ENCODE measurements around the gene NELL1. TPM values are rescaled to one million over a fixed set of nuclear protein-coding genes. Genes with fewer than 3 reads are reported as not detected.

The NELL1 gene
- total RNA-seq, 6 experiments from 2014 or later, result not detected

DNA sequence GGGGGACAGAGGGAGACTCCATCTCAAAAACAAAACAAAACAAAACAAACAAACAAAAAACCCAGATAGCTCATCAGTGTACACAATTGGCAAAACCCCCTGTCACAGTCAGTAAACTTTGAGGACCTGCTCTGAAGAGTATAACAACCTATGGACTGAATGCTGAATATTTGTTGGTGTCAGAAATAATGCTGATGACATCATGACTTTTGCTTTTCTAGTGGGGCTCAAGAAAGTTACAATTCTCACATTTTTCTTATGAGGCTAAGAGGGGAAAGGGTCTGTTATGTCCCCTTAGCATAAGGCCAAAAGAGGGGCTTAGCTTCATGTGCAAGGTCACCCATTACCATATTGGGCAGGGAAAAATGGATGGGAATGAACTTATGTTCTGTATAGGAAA, 207.4 kb downstream of the NELL1 start:
- H3K27ac ChIP-seq, result no peak overlapping the region
- no peaks in the 10 kb centered on the region for H3K9me3 ChIP-seq
- intact Hi-C loops (cut with DNase I), result no loop called here
- ATAC-seq (no peak), DNase-seq (no peak)
- no peak overlapping the region for H3K4me3 ChIP-seq
- TF ChIP-seq, protein P1, sequence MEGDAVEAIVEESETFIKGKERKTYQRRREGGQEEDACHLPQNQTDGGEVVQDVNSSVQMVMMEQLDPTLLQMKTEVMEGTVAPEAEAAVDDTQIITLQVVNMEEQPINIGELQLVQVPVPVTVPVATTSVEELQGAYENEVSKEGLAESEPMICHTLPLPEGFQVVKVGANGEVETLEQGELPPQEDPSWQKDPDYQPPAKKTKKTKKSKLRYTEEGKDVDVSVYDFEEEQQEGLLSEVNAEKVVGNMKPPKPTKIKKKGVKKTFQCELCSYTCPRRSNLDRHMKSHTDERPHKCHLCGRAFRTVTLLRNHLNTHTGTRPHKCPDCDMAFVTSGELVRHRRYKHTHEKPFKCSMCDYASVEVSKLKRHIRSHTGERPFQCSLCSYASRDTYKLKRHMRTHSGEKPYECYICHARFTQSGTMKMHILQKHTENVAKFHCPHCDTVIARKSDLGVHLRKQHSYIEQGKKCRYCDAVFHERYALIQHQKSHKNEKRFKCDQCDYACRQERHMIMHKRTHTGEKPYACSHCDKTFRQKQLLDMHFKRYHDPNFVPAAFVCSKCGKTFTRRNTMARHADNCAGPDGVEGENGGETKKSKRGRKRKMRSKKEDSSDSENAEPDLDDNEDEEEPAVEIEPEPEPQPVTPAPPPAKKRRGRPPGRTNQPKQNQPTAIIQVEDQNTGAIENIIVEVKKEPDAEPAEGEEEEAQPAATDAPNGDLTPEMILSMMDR (IDR thresholded peaks at IDR 0.05), result no peak
- TF ChIP-seq POLR2A (IDR thresholded peaks at IDR 0.05), result no peak
- H3K4me1 ChIP-seq, result no peaks in the 10 kb centered on the region
- no peaks in the 10 kb centered on the region for H3K36me3 ChIP-seq
- H3K27me3 ChIP-seq, result no peaks in the 10 kb centered on the region

DNA sequence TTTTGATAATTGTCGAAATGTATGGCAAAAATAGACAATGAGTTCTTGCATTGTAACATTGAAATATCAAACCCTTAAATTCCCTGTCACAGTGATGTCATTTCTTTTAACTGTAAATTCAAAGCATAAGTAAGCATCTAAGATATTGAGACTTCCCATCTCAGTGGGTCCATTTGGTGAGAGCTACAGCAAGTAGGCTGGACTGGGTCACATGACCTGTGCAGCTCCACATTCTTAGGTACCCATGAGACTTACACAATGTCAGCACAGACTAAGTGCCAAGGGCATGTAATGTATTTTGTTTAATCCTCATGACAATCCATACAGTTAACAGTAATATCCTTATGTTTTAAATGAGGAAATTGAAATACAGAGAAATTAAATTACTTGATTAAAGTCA, 210.7 kb downstream of the NELL1 start:
- WGBS (ENCODE audit: insufficient coverage, low coverage, low lambda C conversion rate, missing lambda C conversion rate), result 48% methylated on average over 1 of the region's 1 CpG
- H3K4me3 ChIP-seq, result no peak overlapping the region
- intact Hi-C loops (cut with DNase I), result no loop called here

DNA sequence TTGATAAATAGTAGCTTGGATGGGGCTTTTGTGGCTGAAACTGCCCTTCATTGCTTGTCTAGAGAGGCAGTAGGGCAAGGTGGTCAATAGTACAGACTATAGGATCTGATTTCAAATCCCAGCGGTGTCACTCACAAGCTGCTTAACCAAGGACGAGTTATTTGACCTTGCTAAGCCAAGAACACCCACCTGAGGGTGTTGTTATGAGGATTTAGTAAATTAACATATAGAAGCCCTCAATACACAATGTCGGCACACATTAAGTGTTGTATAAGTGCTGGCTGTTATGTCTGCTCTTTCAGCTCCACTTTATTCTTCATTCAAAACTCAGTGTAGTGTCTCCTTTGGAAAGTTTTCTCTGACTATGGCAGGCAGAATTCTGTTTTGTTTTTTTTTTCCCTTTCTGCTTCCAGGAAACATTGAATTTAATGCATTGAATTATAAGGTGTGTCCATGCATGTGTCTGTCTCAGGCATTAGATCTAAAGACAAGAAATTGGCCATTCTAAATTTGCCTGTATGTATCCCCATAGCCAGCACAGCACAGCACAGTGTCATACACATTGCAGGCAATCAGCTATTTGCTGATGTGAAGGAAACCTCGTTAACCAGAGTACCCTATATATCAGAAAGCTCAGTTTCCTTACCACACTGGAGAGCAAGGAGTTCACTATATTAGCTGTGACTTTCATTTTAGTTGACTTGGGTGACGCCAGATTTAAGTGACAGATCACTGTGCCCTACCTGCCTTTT, 212.1 kb downstream of the NELL1 start:
- WGBS (ENCODE audit: insufficient coverage, low coverage, low lambda C conversion rate, missing lambda C conversion rate), result 21% methylated on average over 5 of the region's 5 CpGs
- Histone ChIP-seq H3K27ac (no peak overlapping the region), H3K27me3 (no peaks in the 10 kb centered on the region), H3K4me1 (no peaks in the 10 kb centered on the region), H3K4me3 (no peak overlapping the region), H3K9me3 (no peaks in the 10 kb centered on the region), H3K36me3 (no peaks in the 10 kb centered on the region)
- DNase-seq (no peak), ATAC-seq (no peak)
- intact Hi-C loops (cut with DNase I), result no loop called here
- TF ChIP-seq, protein P1 (IDR thresholded peaks at IDR 0.05), result no peak
- TF ChIP-seq POLR2A (IDR thresholded peaks at IDR 0.05), result no peak

More for the DNA sequence above, 210.7 kb downstream of the NELL1 start:
- Histone ChIP-seq H3K27me3 (no peaks in the 10 kb centered on the region), H3K9me3 (no peaks in the 10 kb centered on the region), H3K36me3 (no peaks in the 10 kb centered on the region), H3K4me1 (no peaks in the 10 kb centered on the region), H3K27ac (no peak overlapping the region)
- DNase-seq, result no peak
- TF ChIP-seq, protein P1 (IDR thresholded peaks at IDR 0.05), result no peak
- no peak for TF ChIP-seq POLR2A (IDR thresholded peaks at IDR 0.05)
- no peak for ATAC-seq

DNA sequence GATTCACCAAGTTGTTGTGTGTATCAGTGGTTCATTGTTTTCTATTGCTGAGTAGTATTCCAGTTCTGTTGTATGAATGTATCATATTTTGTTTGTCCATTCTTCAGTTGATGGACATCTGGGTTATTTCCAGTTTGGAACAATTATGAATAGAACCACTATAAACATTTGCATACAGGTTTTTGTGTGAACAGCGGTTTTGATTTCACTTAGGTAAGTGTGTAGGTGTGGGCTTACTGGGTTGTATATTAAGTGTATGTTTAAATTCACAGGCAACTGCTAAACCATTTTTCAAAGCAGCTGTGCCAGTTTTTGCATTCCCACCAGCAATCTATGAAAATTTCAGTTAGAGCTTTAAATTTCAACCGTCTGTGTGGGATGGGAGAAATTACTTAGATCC, 217.8 kb downstream of the NELL1 start:
- intact Hi-C loops (cut with DNase I), result no loop called here
- no peak overlapping the region for H3K4me3 ChIP-seq

More for the DNA sequence above, 217.8 kb downstream of the NELL1 start:
- no peak for DNase-seq
- H3K27me3 ChIP-seq, result no peaks in the 10 kb centered on the region
- no peak for TF ChIP-seq POLR2A (IDR thresholded peaks at IDR 0.05)
- TF ChIP-seq, protein P1 (IDR thresholded peaks at IDR 0.05), result no peak
- H3K27ac ChIP-seq, result no peak overlapping the region
- H3K36me3 ChIP-seq, result no peaks in the 10 kb centered on the region
- 53% methylated on average over 2 of the region's 2 CpGs for WGBS (ENCODE audit: insufficient coverage, low coverage, low lambda C conversion rate, missing lambda C conversion rate)
- H3K4me1 ChIP-seq, result no peaks in the 10 kb centered on the region
- no peak for ATAC-seq
- no peaks in the 10 kb centered on the region for H3K9me3 ChIP-seq
